ENCODE data around the gene SEPTIN8.

SEPTIN8 gene

GRCh38 chr5:132772291-132773070 lies 4.6 kb downstream of the SEPTIN8 start:
- Histone ChIP-seq H3K27ac (no peak overlapping the region), H3K36me3 (ENCODE audit: insufficient read depth) (no peaks in the 10 kb centered on the region), H4K20me1 (ENCODE audit: insufficient read depth) (no peaks in the 10 kb centered on the region), H3K4me1 (ENCODE audit: low read depth, poor library complexity, severe bottlenecking) (peaks cover 20% of the 10 kb centered on the region), H3K79me2 (ENCODE audit: insufficient read depth, low read depth) (peaks cover 4% of the 10 kb centered on the region; the same call in 1 of the 2 replicates), H3K4me2 (no peak overlapping the region), H2AFZ (ENCODE audit: low read depth) (no peak overlapping the region), H3K4me3 (IDR thresholded peaks at IDR 0.05; ENCODE audit: insufficient read depth, low read depth, low read length) (no peak overlapping the region), H3K27me3 (ENCODE audit: insufficient read depth, low read depth) (no peaks in the 10 kb centered on the region), H3K9ac (no peak overlapping the region)
- no peak for TF ChIP-seq CTCF (conservative IDR thresholded peaks at IDR 0.05; ENCODE audit: low read depth, low read length)

GRCh38 chr5:132771503-132771998 lies 5.5 kb downstream of the SEPTIN8 start:
- no peaks in the 10 kb centered on the region for H3K27me3 ChIP-seq (ENCODE audit: insufficient read depth, low read depth)
- no peak overlapping the region for H3K9ac ChIP-seq
- no peak overlapping the region for H2AFZ ChIP-seq (ENCODE audit: low read depth)
- H3K4me3 ChIP-seq (IDR thresholded peaks at IDR 0.05; ENCODE audit: insufficient read depth, low read depth, low read length), result no peak overlapping the region
- peaks cover 4% of the 10 kb centered on the region; the same call in 1 of the 2 replicates for H3K79me2 ChIP-seq (ENCODE audit: insufficient read depth, low read depth)
- H3K4me2 ChIP-seq, result no peak overlapping the region
- H3K4me1 ChIP-seq (ENCODE audit: low read depth, poor library complexity, severe bottlenecking), result peaks cover 18% of the 10 kb centered on the region
- no peaks in the 10 kb centered on the region for H4K20me1 ChIP-seq (ENCODE audit: insufficient read depth)
- no peak for TF ChIP-seq CTCF (conservative IDR thresholded peaks at IDR 0.05; ENCODE audit: low read depth, low read length)
- H3K36me3 ChIP-seq (ENCODE audit: insufficient read depth), result no peaks in the 10 kb centered on the region
- no peak overlapping the region for H3K27ac ChIP-seq

GRCh38 chr5:132770476-132771159 lies 6.4 kb downstream of the SEPTIN8 start:
- no peak overlapping the region for H3K4me2 ChIP-seq
- no peak overlapping the region for H2AFZ ChIP-seq (ENCODE audit: low read depth)
- H3K36me3 ChIP-seq (ENCODE audit: insufficient read depth), result no peaks in the 10 kb centered on the region
- H3K4me3 ChIP-seq (IDR thresholded peaks at IDR 0.05; ENCODE audit: insufficient read depth, low read depth, low read length), result no peak overlapping the region
- no peak for TF ChIP-seq CTCF (conservative IDR thresholded peaks at IDR 0.05; ENCODE audit: low read depth, low read length)
- H3K27me3 ChIP-seq (ENCODE audit: insufficient read depth, low read depth), result no peaks in the 10 kb centered on the region
- no peak overlapping the region for H3K9ac ChIP-seq
- H3K27ac ChIP-seq, result no peak overlapping the region
- H3K4me1 ChIP-seq (ENCODE audit: low read depth, poor library complexity, severe bottlenecking), result peaks cover 9% of the 10 kb centered on the region
- H4K20me1 ChIP-seq (ENCODE audit: insufficient read depth), result no peaks in the 10 kb centered on the region
- H3K79me2 ChIP-seq (ENCODE audit: insufficient read depth, low read depth), result peaks cover 4% of the 10 kb centered on the region; the same call in 1 of the 2 replicates

GRCh38 chr5:132768485-132768868 lies 8.6 kb downstream of the SEPTIN8 start:
- no peak overlapping the region for H2AFZ ChIP-seq (ENCODE audit: low read depth)
- H3K27me3 ChIP-seq (ENCODE audit: insufficient read depth, low read depth), result no peaks in the 10 kb centered on the region
- H3K4me2 ChIP-seq, result no peak overlapping the region
- TF ChIP-seq CTCF (conservative IDR thresholded peaks at IDR 0.05; ENCODE audit: low read depth, low read length), result no peak
- 0 out of 2 replicates have a peak, but pooled peaks cover 4% of the 10 kb centered on the region for H3K79me2 ChIP-seq (ENCODE audit: insufficient read depth, low read depth)
- peaks cover 4% of the 10 kb centered on the region for H3K4me1 ChIP-seq (ENCODE audit: low read depth, poor library complexity, severe bottlenecking)
- no peaks in the 10 kb centered on the region for H3K36me3 ChIP-seq (ENCODE audit: insufficient read depth)
- no peak overlapping the region for H3K27ac ChIP-seq
- no peaks in the 10 kb centered on the region for H4K20me1 ChIP-seq (ENCODE audit: insufficient read depth)
- H3K4me3 ChIP-seq (IDR thresholded peaks at IDR 0.05; ENCODE audit: insufficient read depth, low read depth, low read length), result no peak overlapping the region
- no peak overlapping the region for H3K9ac ChIP-seq
